Measurements from ENCODE around the gene RBMXL2.

The RBMXL2 gene

DNA sequence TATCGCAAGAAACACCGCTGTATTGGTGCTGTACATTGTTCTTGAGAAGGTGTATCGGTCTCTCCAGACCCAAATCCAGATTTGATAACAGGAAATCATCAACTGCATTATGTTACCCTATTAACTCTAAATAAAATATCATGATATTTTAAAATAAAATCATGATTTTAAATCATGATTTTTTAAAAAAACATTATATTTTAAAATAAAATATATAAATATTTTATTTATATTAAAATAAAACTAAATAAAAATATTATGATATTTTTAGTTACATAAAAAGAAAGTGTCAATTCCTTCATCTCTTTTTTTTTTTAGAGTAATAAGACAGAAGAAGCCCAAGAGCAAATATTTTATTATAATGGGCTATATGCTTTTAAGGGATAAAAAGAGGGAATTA is 27.6 kb downstream of the RBMXL2 start:
- Histone ChIP-seq H3K27me3 (peaks cover 36% of the 10 kb centered on the region), H3K27ac (no peak overlapping the region), H3K9me3 (no peaks in the 10 kb centered on the region), H3K4me3 (ENCODE audit: low read depth in 1 of 2, low read length in 1 of 2) (no peak overlapping the region), H3K36me3 (no peaks in the 10 kb centered on the region), H3K4me1 (ENCODE audit: control insufficient read depth in 1 of 2, insufficient read depth in 1 of 2, low read depth in 1 of 2, low read length in 1 of 2) (no peaks in the 10 kb centered on the region)
- TF ChIP-seq, protein P1, sequence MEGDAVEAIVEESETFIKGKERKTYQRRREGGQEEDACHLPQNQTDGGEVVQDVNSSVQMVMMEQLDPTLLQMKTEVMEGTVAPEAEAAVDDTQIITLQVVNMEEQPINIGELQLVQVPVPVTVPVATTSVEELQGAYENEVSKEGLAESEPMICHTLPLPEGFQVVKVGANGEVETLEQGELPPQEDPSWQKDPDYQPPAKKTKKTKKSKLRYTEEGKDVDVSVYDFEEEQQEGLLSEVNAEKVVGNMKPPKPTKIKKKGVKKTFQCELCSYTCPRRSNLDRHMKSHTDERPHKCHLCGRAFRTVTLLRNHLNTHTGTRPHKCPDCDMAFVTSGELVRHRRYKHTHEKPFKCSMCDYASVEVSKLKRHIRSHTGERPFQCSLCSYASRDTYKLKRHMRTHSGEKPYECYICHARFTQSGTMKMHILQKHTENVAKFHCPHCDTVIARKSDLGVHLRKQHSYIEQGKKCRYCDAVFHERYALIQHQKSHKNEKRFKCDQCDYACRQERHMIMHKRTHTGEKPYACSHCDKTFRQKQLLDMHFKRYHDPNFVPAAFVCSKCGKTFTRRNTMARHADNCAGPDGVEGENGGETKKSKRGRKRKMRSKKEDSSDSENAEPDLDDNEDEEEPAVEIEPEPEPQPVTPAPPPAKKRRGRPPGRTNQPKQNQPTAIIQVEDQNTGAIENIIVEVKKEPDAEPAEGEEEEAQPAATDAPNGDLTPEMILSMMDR (IDR thresholded peaks at IDR 0.05): no peak

DNA sequence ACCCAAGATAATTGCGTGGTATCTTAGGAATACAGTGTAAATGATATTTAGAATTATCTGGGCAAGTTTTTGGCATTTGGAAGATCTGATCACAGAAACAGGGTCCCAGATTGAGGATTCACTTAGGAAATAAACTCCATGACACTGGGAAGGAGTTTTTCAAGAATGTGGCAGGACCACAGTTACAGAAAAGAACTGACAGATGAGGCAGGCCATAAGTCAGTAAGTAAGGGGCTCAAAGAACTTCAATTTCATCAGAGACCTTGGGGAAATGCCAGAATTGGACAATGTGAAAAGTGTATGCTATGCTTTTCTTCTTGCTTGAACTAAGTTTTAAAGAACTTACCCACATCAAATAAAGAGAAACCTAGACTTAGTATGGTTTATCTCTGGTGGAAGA is 49.3 kb downstream of the RBMXL2 start:
- TF ChIP-seq, protein P1 (IDR thresholded peaks at IDR 0.05): no peak
- Histone ChIP-seq H3K27ac (no peak overlapping the region), H3K27me3 (no peaks in the 10 kb centered on the region)

More for the DNA sequence above, 49.3 kb downstream of the RBMXL2 start:
- H3K4me1 ChIP-seq (ENCODE audit: control insufficient read depth in 1 of 2, insufficient read depth in 1 of 2, low read depth in 1 of 2, low read length in 1 of 2): no peaks in the 10 kb centered on the region
- no peak overlapping the region for H3K4me3 ChIP-seq (ENCODE audit: low read depth in 1 of 2, low read length in 1 of 2)
- no peaks in the 10 kb centered on the region for H3K36me3 ChIP-seq
- H3K9me3 ChIP-seq: no peaks in the 10 kb centered on the region

All from neutrophil (primary cell).